ENCODE results near the gene PTPRG.

Gene PTPRG

DNA sequence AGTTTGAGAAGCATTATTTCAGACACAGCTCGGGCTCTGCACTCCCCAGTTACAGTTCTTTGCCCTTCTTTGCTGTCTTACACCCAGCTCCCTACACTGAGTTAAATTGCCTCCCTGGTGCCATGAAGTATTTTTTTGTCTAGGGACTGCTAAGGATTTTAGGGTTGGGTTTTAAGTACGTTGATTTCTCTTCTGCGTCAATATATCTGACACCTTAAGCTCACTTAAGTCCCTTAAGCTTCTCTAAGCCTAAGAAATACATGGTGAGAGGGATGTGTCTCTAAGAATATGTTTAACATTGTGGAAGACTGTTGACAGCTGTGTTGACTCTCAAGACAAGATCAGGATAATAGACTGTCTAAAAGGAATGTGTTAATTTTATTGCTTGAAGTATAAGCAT, 400.5 kb downstream of the PTPRG start:
- DNase-seq (ENCODE audit: low spot score) = no peak

DNA sequence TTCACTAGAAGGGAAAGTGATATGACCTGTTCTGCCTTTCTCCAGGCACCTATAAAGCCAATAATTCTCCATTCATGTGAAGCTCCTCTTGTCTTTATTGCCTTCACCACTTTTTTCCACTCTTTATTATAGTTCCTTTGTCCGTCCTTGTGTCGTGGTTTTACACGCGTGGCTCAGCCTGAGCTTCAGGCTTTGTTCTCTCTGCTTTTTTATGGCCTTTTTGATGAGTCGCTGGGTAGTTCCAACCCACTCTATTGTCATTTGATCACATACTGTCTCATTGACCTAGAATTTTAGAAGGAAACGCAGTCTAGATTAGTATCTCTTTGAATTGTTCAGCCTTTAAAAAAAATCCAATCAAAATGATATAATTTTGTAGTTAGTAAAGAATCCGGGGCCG, 403.2 kb downstream of the PTPRG start:
- DNase-seq (ENCODE audit: low spot score) = no peak

DNA sequence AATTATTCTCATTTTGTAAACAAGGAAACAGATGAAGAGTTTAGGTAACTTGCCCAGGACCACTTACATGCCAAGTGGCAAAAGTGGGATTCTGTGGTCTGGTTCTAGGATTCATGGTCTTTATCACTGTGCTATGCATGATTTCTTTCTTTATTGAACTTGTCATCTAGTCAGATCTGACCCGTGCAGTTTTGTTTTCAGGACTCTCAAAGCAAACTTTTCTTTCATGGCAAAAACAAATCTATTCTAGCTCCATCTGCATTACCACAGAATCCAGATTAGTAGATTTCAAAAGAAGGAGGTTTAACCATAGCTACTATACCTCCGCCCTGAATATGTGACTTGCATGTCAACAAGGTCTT, 404.4 kb downstream of the PTPRG start:
- DNase-seq (ENCODE audit: low spot score) = no peak

DNA sequence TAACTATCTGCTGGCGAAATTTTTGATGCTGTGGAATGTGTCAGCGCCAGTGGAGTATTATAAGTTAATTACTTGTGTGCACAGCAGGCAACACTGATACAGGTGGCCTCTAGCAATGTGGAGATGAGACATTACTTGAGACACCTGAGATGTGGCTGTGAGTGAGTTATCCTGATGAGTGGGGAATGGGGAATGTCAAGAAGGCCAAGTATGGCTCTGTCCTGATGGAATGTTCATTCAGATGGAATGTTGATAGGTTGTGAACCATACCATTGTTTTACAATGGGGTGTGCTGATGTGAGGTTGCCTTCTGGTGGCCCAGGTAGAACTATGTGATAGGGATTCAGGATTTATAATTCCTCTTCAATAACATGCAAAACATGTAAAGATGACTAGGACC, 404.8 kb downstream of the PTPRG start:
- DNase-seq (ENCODE audit: low spot score) = no peak

DNA sequence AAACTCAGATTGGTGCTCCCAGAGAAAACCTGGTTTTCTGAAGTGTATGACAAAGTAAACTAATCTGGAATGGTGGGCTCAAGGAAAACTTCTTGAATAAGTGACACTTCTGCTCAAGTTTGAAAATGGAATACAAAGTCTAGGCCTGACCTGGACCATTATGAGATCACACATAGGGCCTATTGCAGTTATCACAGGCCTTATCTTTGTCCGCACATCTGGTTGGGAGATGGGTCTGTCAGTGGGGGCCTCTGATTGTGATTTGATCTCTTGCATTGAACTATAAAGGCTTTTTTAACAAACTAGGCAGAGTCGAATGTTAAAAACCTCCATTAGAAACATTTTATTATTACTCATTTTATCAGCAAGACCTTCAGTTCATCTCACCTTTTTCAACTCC, 405.6 kb downstream of the PTPRG start:
- DNase-seq (ENCODE audit: low spot score) = no peak

DNA sequence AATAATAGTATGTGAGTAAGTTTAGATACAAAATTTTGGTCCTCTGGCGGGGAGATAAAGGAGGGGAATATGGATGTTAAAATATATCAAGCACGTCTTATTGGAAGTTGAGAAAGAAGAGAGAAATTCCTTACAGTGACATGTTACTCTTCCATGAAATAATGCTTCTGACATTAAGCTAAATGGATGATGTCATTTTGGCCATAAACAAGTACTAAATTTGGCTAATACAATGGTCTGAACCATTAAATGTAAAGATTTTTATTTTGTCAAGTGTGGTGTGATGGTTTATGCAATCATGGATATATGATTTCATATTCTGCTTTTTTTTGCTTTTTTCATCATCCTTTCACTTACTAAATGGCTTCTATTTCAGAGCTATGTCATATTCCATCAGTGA, 406.6 kb downstream of the PTPRG start:
- DNase-seq (ENCODE audit: low spot score) = no peak

DNA sequence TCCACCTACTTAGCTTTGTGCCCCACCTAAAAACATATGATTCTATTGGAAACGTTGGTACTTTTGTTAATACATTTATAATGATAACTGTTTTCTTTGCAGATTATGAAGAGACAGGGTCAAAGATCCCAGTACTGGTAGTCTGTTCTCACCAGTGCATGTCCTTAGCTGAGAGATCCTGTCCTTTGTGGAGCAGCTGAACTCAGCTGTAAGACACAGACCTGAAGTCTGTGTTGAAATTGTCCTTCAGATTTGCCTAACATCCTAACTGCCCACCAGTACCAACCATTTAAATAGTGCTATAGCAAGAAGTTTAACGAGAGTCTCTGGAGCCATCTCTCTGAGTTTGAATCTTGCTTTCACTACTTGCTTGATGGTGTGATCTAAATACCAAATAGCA, 413.3 kb downstream of the PTPRG start:
- no peak for DNase-seq (ENCODE audit: low spot score)

DNA sequence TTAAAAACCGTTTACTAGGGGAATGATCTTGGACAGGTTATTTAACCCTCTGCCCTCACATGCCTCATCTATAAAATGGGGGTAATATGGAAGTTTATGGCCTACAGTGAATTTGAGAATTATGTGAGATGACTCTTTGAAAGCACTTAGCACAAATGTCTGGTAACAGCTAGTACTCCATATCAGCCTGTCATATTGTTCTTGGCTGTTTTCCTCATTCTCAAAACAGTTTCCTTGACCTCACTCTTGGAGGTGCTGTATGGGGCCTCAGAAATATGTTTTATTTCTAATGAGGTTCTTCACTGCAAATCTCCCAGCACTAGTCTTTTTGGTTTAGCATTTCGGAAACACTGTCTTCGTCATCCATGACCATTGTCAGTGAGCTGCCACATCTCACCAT, 413.8 kb downstream of the PTPRG start:
- no peak for DNase-seq (ENCODE audit: low spot score)

DNA sequence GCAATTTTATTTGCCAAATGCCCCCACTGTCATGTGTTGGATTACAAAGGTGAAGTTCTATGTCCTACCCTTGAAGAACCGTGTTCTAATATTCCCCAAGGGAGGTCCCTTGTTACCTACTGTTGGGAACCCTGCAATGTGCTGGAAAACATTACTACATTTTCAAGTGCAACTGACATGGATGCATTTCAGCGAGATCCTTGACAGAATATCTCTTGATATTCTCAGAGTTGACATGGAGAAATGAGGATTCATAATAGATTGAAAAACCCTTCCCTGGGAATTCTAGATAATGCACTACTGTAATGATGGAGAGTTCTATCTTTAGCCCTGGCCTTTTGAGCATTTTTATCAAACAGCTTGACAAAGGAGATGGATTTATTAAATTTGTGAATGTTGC, 414.6 kb downstream of the PTPRG start:
- DNase-seq (ENCODE audit: low spot score) = no peak

DNA sequence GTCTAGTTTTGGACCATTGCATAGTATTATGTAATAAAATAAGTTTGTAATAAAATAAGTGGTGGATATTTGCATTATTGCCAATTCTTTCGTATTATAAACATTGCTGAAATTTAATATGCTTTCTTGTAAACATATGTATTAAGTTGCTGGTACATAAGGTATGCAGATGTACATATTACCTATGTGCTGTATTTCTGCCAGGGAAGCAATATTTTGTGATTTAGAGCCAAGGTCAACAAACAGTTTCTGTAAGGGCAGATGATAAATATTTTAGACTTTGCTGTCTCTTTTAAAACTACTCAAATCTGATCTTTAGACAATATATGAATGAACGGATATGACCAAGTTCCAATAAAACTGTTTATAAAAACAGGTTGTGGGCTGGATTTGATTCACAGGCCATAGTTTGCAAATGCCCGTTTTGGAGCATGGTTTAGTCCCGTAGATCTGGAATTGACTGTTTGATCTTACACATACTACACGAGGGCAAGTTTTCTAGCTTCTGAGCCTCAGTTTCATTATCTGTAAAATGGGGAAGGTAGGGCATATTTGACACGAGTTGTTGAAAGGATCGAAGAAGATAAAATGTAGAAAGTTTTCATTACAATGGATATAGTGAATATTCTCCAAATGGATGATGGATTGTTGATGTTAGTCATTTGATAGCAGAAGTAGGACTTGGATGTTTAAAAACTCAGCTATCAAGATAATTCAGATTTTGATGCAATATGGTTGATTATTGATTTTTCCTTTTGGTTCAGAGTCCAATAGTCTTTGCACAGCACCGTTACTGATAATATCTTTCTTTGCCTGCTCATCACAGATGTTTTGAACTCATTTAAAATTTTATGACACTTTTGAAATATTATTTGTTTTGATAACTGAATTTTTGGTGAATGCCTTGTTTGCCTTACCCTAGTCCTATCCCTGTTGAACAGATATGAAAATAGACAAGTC, 417.4 kb downstream of the PTPRG start:
- DNase-seq (ENCODE audit: low spot score) = no peak

DNA sequence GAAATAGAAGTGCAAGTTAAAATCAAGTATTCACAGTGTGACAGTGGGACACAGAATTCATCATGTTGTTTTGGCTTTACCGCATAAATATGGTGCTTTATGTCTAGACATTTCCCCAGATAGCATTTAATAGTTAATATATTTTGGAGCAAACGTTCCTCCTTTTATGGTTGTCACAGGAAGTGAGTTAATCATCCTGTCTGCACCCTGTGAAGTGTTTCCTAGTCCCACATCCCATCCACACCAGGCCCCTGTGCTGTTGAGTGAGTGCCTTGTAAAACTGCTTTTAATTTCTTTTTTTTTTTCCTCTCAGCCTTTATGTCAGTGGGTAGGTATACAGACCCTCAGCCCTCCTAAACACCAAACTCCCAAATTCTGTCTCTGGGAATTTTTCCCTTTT, 418.3 kb downstream of the PTPRG start:
- DNase-seq (ENCODE audit: low spot score) = no peak

DNA sequence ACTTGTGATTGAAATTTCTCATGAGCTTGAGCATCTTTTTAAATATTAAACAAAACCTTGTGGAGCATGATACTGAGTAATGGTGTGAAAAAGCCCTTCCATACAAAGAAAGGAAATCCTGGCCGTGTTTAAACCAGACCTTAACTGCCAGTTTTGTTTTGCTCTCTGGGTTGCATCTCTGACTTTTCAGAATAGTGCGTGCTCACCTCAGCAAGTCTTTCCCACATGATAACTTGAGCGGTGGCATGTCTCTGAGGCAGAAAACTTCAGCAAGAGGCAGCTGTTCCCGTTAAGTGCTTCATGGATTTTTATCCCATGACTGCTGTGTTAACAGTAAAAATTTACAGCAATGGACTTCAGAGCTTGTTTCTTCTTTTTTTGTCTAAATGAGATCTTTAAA, 418.7 kb downstream of the PTPRG start:
- DNase-seq (ENCODE audit: low spot score) = no peak

DNA sequence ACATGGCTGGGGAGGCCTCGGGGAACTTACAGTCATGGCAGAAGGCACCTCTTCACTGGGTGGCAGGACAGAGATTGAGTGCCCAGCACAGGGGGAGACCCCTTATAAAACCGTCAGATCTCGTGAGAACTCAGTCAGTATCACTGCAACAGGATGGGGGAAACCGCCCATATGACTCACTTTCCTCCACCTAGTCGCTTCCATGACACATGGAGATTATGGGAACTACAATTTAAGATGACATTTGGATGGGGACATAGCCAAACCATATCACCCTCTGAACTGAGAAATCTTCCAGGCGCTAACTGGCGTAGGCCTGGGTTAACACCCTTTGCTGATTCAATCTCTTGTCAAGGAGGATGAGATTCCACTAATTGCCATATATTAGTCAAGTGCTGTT, 419.7 kb downstream of the PTPRG start:
- DNase-seq (ENCODE audit: low spot score) = no peak

DNA sequence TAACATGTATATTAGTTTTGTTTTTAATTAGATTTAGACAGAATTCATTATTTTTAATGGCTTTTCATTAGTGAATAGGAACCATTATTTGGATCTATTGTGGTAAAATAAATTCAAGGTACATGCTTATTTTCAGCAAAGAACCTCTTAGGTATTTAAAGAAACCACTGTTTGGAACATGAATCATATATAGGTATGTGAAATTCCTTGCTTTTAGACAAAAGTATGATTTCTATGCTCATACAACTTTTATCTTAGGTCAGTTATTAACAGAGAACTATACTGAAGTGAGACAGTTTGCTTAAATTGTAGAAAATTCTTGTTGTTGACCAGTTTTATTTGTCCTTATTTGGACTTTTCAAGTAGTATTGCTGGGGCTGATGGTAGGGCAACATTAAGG, 422.1 kb downstream of the PTPRG start:
- no peak for DNase-seq (ENCODE audit: low spot score)

DNA sequence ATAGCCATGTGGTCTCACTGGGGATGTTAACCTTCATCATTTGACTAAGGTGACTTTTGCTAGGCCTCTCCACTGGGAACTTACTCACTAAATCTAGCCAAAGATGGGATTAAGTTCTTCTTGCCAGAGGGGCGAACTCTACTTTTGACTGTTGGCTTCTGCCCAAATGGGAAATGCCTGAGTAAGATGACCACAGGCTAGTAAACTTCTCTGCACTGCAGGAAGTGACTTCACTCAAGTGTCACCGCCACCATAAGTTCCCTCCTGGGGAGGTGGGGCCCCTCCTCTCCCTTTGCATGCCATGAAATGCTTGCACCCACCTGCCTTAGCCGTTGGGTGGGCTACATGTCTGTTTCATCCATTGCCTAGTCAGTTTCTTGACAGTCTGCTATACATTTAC, 423.6 kb downstream of the PTPRG start:
- no peak for DNase-seq (ENCODE audit: low spot score)

DNA sequence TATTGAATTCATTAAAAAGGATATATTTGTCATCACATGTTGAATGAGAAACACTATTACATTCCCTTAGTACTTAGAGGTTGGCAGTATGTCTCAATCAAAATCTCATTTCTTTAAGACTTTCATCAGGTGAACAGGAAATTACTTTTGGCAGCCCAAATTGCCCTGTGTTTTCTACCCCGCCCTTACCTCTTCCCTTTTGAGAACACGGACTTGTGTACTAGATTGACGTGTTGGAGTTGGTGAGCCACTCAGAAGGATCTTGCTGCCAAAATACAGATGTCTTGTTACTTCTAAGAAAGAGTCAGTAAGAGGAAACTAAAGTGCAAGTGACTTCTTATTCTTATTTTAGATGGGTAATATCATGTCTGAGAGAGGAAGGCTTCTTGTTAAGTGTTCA, 425.1 kb downstream of the PTPRG start:
- no peak for DNase-seq (ENCODE audit: low spot score)

DNA sequence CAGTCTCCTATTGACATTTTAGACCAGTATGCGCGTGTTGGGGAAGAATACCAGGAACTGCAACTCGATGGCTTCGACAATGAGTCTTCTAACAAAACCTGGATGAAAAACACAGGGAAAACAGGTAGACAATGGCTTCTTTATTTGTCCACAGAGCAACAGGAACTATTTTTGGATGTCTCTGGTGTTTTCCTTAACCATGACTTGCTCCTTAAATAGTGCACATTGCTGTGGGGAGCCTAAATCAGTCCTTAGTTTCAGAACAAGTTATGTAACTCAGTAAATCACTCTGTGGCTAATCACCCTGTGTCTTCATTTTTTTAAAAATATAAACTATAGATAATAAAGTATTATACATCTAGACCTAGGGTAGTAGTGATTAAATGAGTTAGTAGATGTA, 428.3 kb downstream of the PTPRG start:
- DNase-seq (ENCODE audit: low spot score) = no peak

DNA sequence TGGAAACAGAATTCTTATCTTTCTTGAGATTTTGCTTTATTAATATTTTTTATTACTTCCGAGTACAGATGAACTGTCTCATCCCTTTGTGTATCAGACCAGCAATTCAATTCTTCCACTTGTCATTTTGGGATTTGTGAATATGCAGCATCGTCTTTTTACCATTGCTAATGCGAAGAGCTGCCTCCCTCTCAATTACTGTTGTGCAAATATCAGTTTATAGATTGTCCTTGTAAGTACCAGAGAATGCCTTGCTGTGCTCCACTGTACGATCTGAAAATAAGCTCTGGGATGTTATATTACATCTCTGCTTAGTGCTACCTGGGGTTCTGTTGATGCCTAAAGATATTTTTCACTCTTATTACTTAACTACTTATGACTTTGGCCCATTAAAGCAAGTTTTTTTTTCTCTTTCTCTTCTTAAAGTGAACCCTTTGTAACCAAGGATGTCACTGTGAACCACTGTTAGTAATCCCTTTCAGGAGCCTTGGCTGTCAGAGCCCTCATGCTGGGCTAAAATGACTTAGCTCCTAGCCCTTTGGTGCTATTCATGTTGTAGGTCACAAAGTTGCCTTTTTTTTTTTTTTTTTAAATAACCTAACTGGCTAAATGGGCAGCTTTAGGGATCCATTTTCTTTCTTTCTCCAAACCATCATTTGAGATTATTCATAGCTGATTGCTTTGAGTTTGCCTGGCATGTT, 429.1 kb downstream of the PTPRG start:
- DNase-seq (ENCODE audit: low spot score) = no peak

DNA sequence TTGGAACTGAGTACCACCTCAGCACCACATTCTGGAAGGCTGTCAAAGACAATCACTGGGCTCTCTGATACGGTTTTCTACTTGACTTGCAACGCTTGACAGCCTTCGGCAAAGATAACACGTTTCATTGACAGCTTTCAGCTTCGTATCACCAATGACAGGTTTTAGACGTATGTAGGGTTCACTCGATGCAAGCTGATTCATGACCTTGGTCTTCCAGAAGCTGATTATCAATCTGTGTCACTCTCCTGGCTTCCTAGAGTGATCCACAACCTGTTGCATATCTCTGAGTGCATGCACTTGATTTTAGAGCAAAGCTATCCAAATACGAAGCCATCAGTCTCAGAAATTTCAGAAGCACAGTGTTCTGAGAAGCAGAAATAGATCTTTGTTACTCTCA, 430.3 kb downstream of the PTPRG start:
- DNase-seq (ENCODE audit: low spot score) = no peak

DNA sequence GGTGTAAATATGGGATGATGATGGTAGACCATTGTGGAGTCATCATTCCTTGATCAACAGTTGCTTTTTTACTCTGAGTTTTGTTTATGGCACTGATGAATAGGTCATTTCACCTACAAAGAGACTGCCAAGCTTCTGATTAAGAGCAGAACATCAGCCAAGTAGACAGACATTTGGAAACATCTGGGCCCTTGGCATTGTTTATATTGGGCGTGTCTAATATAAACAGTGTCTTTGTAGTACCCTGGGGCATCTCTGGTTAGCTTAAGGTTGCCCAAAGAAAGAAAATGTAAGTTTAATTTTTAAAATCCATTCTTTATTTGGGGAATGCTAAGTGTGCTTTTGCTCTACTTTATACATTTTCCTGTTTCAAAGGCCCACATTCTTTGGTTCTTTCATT, 435.0 kb downstream of the PTPRG start:
- DNase-seq (ENCODE audit: low spot score) = peak; percentile 13

DNA sequence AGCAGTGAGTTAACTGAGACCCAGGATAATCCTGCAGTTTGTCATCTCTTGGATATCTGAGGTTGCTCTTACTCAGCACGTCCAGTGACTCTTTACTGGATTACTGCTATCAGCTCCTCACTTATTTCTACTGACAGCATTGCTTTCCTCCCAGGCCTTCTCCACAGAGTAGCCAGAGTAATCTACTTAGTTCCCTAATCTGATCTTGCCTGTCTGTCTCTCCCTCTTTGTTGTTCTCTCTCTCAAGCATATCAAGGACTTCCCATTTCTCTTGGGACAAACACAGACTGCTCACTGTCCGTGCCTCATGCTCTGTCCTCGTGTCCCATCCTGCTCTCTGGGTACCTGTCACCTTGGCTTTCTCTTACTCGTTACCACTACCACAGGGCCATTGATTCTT, 435.7 kb downstream of the PTPRG start:
- DNase-seq (ENCODE audit: low spot score) = no peak

DNA sequence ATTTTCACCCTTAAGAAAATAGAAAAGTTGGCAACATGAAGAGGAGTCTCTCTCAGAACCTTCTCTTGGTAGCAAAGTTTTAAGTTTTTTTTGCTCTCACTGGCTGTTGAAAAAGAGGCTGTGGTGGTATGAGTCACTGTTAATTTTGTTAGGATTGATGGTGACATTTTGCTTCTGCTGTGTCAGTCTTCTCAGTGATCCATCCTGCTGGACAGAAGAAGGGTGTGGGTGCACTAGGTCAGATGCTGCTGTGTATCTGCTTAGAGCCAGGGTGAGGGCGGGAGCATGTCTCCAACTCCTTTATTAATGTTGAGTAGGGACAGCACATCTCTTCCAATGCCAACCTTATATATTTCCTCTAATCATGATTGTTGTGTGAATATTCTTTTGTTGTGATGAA, 442.5 kb downstream of the PTPRG start:
- DNase-seq (ENCODE audit: low spot score) = no peak

DNA sequence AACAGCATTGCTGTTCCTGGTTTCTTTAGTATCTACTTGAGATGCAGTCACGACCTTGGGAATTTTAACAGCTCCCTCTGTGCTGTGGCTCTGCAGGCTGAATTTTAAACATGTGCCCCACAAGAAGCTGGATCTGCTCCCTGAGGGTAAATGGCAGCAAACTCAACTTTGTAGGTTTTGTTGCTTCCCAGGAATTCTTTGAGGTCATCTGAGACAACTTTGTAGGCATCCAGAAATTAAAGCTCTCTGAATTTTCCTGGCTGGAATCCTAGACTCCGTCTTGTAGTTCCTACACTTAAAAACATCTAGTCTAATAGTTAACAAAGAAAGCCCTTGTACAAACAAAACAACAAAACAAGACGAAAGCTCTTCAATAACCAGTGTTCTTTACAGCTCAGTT, 445.7 kb downstream of the PTPRG start:
- DNase-seq (ENCODE audit: low spot score) = no peak

DNA sequence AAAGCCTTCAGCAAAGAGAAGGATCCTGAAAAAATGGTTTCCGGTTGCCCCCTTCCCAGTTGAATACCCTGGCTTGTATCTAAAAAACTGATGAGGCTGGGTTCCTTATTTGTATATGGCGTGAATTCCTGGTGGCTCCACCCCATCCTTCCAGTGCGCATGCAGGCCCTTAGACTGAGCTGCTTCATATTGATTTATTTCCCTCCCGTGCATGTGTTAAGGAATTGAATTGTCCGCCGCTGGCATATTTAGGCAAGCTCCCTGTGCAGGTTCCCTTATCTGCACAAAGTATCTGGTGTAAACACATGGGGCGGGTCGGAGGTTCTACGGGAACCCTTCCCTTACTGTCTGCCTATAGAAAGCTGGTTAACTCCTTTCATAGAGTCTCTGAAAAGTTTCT, 449.6 kb downstream of the PTPRG start:
- no peak for DNase-seq (ENCODE audit: low spot score)

Data from HuH-7.5 (cell line).